Mammary epithelial cell (primary cell): ENCODE measurements around the gene NTHL1.

Experiments used
- CTCF ChIP-seq, 2 donors: IDR thresholded peaks in 1 of 2; conservative IDR thresholded peaks in 1 of 2; 2 replicates each; pipeline ENCODE4 v1.5.1; 2011 to 2012; ENCODE audit warnings: inconsistent platforms in 2 of 2, low read length in 2 of 2, mild to moderate bottlenecking in 2 of 2, control low read depth in 1 of 2, low read depth in 1 of 2; ENCODE audit not compliant: insufficient read depth in 1 of 2; ENCODE audit errors: extremely low read depth in 1 of 2
- EZH2 ChIP-seq: IDR thresholded peaks from 2 replicates; pipeline ENCODE4 v1.6.1; 2012; ENCODE audit warnings: low read length, inconsistent platforms, borderline replicate concordance

- TF ChIP-seq CTCF (conservative IDR thresholded peaks at IDR 0.05 in 1 of 2, IDR thresholded peaks at IDR 0.05 in 1 of 2; ENCODE audit: extremely low read depth in 1 of 2, insufficient read depth in 1 of 2, low read depth in 1 of 2, low read length in 2 of 2) = no peak
- no peak for TF ChIP-seq EZH2
Observed at GRCh38 chr16:2096853-2097595, 49.4 kb upstream of the NTHL1 start.
